DMS153 (cell line): ENCODE data around the gene OPN4.
A peak's percentile ranks its signal among the peaks of the same experiment; 100 is the strongest.

Experiments used
- DNase-seq: peaks from one replicate; lab custom pipeline; 2025; lab: John Stamatoyannopoulos, UW

Gene OPN4

GRCh38 chr10:86662186-86663045 is 8.1 kb downstream of the OPN4 start:
- no peak for DNase-seq

- DNase-seq = no peak
Measured at GRCh38 chr10:86663046-86663345, 8.6 kb downstream of the OPN4 start.

DNA sequence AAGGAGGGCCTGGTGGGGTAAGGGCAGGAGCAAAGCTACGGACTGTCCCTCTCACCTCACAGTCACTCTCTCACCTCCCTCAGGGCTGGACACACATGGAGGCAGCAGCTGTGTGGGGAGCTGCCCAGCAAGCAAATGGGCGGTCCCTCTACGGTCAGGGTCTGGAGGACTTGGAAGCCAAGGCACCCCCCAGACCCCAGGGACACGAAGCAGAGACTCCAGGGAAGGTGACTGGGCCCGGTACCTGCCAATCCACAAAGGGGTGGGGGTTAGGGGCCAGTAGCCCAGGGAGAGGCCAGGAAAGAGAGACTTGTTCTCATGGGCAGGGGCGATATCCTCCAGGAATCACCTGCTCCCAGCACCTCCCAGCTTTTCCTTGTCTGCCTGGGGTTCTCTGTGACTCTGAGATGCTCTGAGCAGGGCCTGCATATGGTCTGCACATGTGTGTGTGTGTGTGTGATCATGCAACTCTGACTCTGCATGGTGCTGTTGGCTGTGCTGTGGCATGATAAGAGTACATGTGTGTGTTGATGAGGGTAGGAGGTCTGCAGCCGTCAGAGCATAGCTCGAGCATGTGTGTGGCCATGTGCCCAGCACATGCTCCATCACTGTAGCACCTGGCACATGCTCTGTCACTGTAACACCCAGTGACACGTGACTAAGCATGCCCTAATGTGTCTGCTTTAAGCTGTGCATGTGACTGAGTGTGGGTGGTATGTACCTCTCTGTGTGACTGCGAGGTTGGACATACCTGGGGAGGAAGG is 9.4 kb downstream of the OPN4 start:
- DNase-seq = no peak

DNA sequence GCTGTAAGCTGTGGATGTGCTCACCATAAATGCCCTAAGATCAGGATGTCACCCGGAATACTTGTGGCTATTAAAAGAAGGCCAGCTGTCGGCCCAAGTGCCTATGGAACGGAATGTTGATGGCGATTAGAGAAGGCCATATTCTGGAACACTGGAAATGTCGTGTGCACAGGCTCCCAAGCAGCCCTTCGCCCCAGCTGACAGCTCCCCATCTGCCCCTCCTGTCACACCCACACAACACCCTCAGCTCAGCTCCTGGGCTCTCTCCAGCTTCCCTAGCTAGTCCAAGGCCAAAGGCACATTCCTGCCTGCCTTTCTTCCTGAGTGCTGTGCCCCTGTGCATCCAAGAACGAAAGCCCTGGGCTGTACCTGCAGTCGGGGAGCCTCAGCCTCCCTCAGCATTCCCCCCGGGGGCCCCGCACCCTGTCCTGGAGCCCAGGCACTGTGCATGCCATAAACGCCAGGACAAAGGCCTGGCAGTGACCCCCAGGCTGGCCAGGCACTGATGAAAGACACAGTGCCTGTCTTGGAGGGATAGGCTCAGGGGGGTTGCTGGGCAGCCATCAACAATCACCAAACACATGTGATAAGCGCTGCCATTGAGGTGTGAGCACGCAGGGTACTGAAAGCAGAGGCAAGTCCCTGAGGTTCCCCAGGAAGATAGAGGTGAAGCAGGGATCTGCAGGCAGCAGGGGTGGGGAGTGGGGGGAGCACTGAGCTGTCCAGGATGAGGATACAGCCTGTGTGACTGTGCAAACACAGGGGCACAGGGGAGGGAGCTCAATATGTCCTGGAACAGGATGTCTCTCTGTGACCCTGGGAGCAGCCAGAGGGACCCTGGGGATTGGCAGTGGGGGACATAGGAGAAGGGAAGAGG is 10.2 kb downstream of the OPN4 start:
- no peak for DNase-seq

- DNase-seq = no peak
Measured at GRCh38 chr10:86665218-86665607, 10.9 kb downstream of the OPN4 start.

DNA sequence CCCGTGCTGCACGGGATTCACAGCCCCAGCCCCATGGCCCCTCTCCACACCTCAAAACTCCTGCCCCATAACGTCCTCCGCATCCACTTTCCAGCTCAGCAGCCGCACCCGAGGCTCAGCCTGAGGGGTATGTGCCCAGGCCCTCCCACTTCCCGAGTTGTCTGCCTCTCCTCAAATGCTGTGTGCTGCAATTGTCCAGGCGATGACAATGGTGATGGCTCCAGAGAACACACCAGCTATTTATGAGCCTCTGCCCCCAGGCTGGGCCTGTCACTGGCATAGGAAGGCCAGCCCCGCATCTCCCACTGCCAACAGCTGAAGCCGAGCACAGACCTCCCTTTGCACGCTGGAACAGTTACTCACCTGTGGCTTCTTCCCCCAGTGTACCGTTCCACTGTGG is 11.5 kb downstream of the OPN4 start:
- no peak for DNase-seq

GRCh38 chr10:86666538-86666937 is 12.2 kb downstream of the OPN4 start:
- peak; percentile 53 for DNase-seq

DNA sequence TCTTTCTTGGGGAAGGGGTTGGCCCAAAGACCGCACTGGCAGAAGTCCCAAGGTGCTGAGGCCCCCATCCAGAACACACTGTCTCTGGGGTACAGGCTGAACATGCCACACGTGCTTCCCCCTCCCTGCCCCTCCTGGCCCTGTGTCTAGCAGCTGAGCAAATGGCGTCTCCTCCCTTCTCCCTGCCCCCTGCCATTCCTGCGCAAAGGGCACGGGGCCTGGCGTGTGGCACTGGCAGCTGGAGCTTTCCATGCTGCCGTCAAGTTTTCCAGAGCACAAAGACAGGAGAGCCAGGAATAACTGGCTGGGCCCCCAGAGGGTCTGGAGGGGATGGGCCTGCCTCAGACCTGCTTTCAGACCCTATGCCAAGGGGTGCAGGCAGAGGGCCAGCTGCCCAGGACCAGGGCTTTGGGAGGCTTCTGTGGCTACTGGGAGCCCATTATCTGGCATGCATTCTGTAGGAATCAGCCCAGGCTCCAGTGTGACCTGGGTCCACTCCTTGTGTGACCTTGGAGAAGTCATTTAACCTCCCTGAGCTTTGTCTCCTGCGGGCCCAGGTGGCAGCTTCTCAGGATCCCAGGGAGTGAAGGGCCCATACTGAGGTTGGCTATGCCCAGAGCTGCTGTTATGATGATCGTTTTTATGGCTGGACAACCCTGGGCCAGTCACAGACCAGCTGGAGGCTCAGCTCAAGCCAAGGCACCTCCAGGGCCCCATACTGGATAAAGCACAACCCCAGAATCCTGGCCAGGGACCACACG is 13.3 kb downstream of the OPN4 start:
- DNase-seq = no peak

DNA sequence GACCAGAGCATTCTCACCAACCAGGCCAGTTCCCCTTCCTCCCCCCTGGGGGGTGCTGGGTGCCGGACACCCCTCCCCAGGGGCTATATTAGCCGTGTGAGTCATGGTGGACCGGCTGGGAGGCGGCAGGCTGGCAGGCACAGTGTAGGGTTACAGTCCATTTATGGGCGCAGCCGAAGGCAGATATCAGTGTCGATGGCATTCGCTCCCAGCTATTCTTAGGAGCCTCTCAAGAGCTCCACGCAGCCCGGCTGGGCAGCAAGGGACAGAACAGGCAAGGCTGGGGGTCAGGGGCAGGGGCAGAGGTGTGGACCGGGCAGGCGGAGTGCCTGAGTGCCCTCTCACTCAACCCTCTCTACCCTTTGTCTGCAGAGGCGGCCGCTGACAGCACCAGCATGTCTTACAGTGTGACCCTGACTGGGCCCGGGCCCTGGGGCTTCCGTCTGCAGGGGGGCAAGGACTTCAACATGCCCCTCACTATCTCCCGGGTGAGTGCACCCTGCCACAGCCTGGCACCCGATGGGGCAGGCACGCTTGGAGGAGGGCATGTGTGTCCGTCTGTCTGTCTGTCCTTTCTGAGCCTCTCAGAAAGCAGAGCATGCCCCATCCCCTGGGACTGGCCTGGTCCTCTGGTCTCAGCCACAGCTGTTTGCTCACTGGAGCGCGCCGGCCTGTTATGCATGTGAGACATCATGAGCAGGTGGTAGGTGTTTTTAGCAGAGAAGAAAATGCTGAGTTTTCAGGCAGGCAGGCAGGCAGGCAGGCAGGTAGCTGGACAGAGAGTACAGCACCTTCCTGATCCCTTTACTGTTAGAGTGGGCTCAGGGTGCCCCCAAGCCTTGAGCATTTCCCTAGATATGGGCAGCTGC is 14.2 kb downstream of the OPN4 start, which contains the start of gene LDB3:
LDB3 (plus strand) TSS at position 215 of the 869 bp plus-strand sequence; CDS start at position 396, 181 bp downstream.
- DNase-seq = peak; percentile 62

GRCh38 chr10:86670290-86670811 is 16.0 kb downstream of the OPN4 start:
- DNase-seq = no peak

DNA sequence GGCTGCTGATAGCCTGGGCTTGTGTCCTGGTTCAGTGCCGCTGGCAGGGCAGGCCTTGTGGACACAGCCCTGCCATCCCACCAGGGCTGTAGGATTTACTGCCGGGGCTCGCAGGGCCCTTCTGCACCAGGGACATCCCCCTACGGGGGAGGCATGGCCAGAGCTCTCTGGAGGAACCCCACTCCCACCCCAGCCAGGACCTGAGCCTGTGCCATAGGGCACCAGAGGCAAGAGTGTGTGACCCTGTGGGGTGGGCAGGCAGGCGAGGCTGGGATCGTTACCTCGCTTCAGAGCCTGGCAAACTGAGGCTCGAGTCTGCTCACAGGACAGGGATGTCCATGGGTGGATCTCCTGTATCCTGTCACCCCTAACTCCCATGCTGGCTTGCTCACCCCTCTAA is 16.5 kb downstream of the OPN4 start:
- DNase-seq = no peak

DNA sequence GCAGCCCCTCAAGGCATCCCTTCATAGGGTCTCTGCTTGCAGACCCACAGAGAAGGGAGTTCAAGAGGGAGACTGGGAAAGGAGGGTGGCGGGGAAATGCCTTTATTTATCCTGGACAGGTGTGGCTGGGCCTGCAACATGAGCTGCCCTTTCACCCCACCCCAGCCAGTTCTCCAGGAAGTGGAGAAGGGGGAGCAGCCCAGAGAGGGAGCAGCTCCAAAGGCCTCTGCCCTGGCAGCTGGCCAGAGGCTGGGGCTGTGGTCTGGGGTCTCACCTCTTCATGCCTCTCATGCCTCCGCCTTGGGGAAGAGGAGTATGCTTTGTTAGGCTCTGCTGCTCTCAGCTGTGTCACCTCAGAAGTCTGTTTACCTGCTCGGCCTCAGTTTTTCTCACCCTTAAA is 17.1 kb downstream of the OPN4 start:
- peak; percentile 8 for DNase-seq

GRCh38 chr10:86671985-86672710 is 17.8 kb downstream of the OPN4 start:
- no peak for DNase-seq

GRCh38 chr10:86673216-86673826 is 19.0 kb downstream of the OPN4 start:
- no peak for DNase-seq

- DNase-seq = peak; percentile 47
Measured at GRCh38 chr10:86673827-86674581, 19.7 kb downstream of the OPN4 start.

- DNase-seq = no peak
Measured at GRCh38 chr10:86674912-86675311, 20.6 kb downstream of the OPN4 start.

GRCh38 chr10:86677374-86677773 is 23.0 kb downstream of the OPN4 start:
- no peak for DNase-seq

DNA sequence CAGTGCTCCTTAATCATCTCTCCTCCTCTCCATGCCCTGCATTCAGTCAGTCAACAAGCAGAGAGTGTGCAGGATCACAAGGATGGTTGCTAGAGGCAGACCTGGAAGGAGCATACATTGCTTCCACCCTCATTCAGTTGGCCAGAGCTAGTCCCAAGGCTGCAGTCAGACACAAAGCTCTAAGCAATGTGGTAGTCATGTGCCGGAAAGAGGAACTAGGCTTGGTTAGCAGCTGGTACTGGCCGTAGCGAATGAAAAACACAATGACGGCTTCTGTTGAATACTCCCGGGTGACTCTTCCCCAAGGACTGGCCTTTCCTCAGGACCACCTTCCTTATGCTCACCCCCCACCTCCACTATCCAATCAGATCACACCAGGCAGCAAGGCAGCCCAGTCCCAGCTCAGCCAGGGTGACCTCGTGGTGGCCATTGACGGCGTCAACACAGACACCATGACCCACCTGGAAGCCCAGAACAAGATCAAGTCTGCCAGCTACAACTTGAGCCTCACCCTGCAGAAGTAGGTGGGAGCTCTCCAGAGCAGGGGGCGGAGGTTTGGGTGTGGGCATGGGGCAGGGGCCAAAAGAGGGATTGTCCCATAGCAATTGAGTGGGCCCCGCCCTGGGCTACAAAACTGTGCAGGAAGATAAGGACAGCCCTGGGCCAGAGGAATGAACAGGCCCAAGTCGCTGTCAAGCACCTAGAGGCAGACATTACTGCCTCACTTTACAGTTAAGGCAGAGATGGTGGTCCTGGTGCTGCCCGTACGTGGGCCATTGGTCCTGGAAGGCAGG is 24.8 kb downstream of the OPN4 start:
- no peak for DNase-seq
